Activated T-cell treated with anti-CD3 and anti-CD28 coated beads, Interleukin-2, amount 50 U/mL, for 24 hours (primary cell): ENCODE results near the gene TBC1D22A.

Experiments used
- DNase-seq: peaks from one replicate; pipeline ENCODE4 v3.0.0-alpha.2; 2020
- H3K27ac Mint-ChIP-seq: 2 replicates; pipeline ENCODE4 v1.8.0; 2020; ENCODE audit warnings: mild to moderate bottlenecking, mixed read lengths
- H3K27me3 Mint-ChIP-seq: 2 replicates; pipeline ENCODE4 v1.8.0; 2020; ENCODE audit warnings: mixed read lengths
- H3K36me3 Mint-ChIP-seq: 2 replicates; pipeline ENCODE4 v1.8.0; 2020; ENCODE audit warnings: low read depth, mixed read lengths
- H3K4me1 Mint-ChIP-seq: 2 replicates; pipeline ENCODE4 v1.8.0; 2020; ENCODE audit warnings: low read depth, mixed read lengths
- H3K4me3 Mint-ChIP-seq: 2 replicates; pipeline ENCODE4 v1.8.0; 2020; ENCODE audit warnings: mild to moderate bottlenecking, moderate library complexity, mixed read lengths
- H3K9me3 Mint-ChIP-seq: 2 replicates; pipeline ENCODE4 v1.8.0; 2020; ENCODE audit warnings: mixed read lengths

The TBC1D22A gene

GRCh38 chr22:46798041-46798365 is 35.6 kb downstream of the TBC1D22A start:
- H3K9me3 Mint-ChIP-seq = no peaks in the 10 kb centered on the region
- no peak for DNase-seq
- peaks cover 84% of the 10 kb centered on the region for H3K36me3 Mint-ChIP-seq
- peak overlapping the region; percentile 83 for H3K27ac Mint-ChIP-seq
- no peak overlapping the region for H3K4me3 Mint-ChIP-seq
- H3K4me1 Mint-ChIP-seq = peaks cover 25% of the 10 kb centered on the region
- no peaks in the 10 kb centered on the region for H3K27me3 Mint-ChIP-seq

DNA sequence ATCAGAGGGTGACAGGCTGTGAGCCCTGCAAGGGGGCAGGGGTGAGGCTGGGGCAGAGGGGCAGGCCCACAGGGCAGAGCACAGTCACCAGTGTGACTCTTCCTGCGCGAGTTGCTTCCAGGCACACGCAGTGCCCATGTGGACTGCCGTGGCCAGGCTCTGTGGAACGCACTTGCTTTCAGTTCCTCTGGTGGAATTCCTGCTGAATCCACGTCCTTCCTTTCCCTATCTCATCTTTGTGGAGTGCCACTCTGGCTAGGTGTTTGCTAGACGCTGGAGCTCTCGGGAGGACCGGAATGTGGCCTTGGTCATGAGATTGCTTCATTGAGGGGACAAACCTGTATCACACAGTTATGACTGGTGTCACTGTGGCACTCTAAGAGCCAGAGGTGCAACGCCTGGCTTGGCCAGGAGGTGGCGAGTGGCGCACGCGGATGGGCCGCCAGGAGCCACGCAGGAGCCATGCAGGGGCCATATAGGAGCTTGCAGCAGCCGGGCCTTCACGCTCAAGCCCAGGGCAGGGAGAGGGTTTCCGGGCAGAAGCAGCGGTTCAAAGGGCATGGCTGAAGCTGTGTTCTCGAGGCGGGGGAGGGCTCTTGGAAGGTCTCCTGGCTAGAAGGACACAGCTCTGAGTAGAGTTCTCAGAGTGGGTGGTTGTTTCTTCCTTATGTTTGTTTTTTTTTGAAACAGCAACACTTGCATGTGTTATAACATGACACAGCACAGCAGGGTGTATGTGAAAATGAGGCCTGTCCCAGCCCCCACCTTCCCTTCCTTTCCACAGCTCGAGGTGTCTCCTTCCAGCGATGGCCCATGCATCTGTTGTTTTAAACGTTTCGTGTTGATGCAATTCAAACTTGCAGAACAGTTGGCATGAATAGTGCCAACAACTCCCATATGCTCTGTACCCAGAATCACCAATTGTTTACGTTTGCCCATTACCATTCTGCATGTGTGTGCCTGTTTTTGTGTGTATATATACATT is 36.2 kb downstream of the TBC1D22A start:
- DNase-seq = peak; percentile 88
- Mint-ChIP-seq H3K27ac (peak overlapping the region; percentile 83), H3K9me3 (no peaks in the 10 kb centered on the region), H3K4me3 (no peak overlapping the region), H3K4me1 (peaks cover 28% of the 10 kb centered on the region), H3K36me3 (peaks cover 83% of the 10 kb centered on the region), H3K27me3 (no peaks in the 10 kb centered on the region)

- Mint-ChIP-seq H3K27ac (peak overlapping the region; percentile 32), H3K4me3 (no peak overlapping the region), H3K36me3 (peaks cover 82% of the 10 kb centered on the region), H3K9me3 (no peaks in the 10 kb centered on the region), H3K4me1 (peaks cover 32% of the 10 kb centered on the region), H3K27me3 (no peaks in the 10 kb centered on the region)
- no peak for DNase-seq
Observed at GRCh38 chr22:46799626-46800025, 37.2 kb downstream of the TBC1D22A start.

GRCh38 chr22:46800102-46800857 is 37.8 kb downstream of the TBC1D22A start:
- no peak for DNase-seq
- H3K27me3 Mint-ChIP-seq = no peaks in the 10 kb centered on the region
- H3K27ac Mint-ChIP-seq = peak overlapping the region; percentile 28
- no peaks in the 10 kb centered on the region for H3K9me3 Mint-ChIP-seq
- no peak overlapping the region for H3K4me3 Mint-ChIP-seq
- H3K4me1 Mint-ChIP-seq = peaks cover 36% of the 10 kb centered on the region
- peaks cover 82% of the 10 kb centered on the region for H3K36me3 Mint-ChIP-seq

GRCh38 chr22:46801331-46801811 is 38.9 kb downstream of the TBC1D22A start:
- H3K4me1 Mint-ChIP-seq = peaks cover 42% of the 10 kb centered on the region
- no peaks in the 10 kb centered on the region for H3K9me3 Mint-ChIP-seq
- DNase-seq = no peak
- no peak overlapping the region for H3K27ac Mint-ChIP-seq
- H3K36me3 Mint-ChIP-seq = peaks cover 83% of the 10 kb centered on the region
- H3K27me3 Mint-ChIP-seq = no peaks in the 10 kb centered on the region
- no peak overlapping the region for H3K4me3 Mint-ChIP-seq

GRCh38 chr22:46801826-46802607 is 39.6 kb downstream of the TBC1D22A start:
- peaks cover 87% of the 10 kb centered on the region for H3K36me3 Mint-ChIP-seq
- H3K27me3 Mint-ChIP-seq = no peaks in the 10 kb centered on the region
- peaks cover 48% of the 10 kb centered on the region for H3K4me1 Mint-ChIP-seq
- peak overlapping the region; percentile 13 for H3K27ac Mint-ChIP-seq
- H3K9me3 Mint-ChIP-seq = no peaks in the 10 kb centered on the region
- no peak for DNase-seq
- no peak overlapping the region for H3K4me3 Mint-ChIP-seq

DNA sequence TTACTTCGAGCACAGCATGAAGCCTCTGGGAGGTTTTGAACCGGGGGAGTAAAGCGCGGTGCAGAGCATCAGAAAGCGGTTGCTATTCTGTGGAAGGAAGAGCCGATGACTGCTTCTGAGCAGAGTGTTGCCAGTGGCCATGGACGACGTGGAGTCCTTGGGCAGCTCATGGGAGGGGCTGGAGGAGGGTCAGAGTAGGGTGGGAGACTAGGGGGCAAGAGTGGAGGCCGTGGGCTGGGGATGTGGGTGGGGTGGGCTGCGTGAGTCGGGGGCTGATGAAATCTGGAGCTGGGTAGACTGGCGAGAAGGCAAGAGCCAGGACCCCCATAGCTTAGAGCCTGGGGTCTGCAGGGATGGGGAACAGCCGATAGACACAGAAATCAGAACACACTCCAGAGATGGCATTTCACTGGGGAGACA is 40.2 kb downstream of the TBC1D22A start:
- H3K36me3 Mint-ChIP-seq = peaks cover 87% of the 10 kb centered on the region
- H3K27ac Mint-ChIP-seq = peak overlapping the region; percentile 6
- no peaks in the 10 kb centered on the region for H3K9me3 Mint-ChIP-seq
- DNase-seq = no peak
- no peak overlapping the region for H3K4me3 Mint-ChIP-seq
- no peaks in the 10 kb centered on the region for H3K27me3 Mint-ChIP-seq
- H3K4me1 Mint-ChIP-seq = peaks cover 51% of the 10 kb centered on the region

GRCh38 chr22:46803031-46803880 is 40.8 kb downstream of the TBC1D22A start:
- peak; percentile 81 for DNase-seq
- Mint-ChIP-seq H3K36me3 (peaks cover 83% of the 10 kb centered on the region), H3K27me3 (no peaks in the 10 kb centered on the region), H3K4me1 (peaks cover 49% of the 10 kb centered on the region), H3K9me3 (no peaks in the 10 kb centered on the region), H3K4me3 (peak overlapping the region; percentile 16), H3K27ac (peak overlapping the region; percentile 59)

DNA sequence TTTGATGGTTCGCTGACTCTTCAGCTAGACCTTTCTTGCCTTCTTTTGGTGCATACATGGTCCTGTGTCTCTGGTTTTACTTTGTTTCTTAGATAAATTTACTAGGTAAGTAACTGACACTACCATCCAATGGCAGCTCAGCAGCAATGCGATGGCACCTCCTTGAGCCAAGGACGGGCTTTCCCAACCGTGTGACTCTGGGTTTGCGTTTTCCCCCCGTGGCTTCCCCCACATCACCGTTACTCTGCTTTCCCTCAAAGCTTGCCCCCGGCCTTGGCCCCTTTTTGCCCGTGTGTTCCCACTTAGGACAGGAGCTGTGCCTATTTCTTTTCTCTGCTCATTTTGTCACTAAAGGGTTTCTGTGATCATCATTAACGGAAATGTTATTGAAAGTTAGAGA is 41.5 kb downstream of the TBC1D22A start:
- H3K36me3 Mint-ChIP-seq = peaks cover 79% of the 10 kb centered on the region
- peaks cover 43% of the 10 kb centered on the region for H3K4me1 Mint-ChIP-seq
- no peak for DNase-seq
- H3K27me3 Mint-ChIP-seq = no peaks in the 10 kb centered on the region
- H3K27ac Mint-ChIP-seq = no peak overlapping the region
- H3K4me3 Mint-ChIP-seq = no peak overlapping the region
- no peaks in the 10 kb centered on the region for H3K9me3 Mint-ChIP-seq

- no peak overlapping the region for H3K4me3 Mint-ChIP-seq
- H3K9me3 Mint-ChIP-seq = no peaks in the 10 kb centered on the region
- DNase-seq = no peak
- H3K4me1 Mint-ChIP-seq = peaks cover 47% of the 10 kb centered on the region
- peaks cover 77% of the 10 kb centered on the region for H3K36me3 Mint-ChIP-seq
- peak overlapping the region; percentile 36 for H3K27ac Mint-ChIP-seq
- H3K27me3 Mint-ChIP-seq = no peaks in the 10 kb centered on the region
Observed at GRCh38 chr22:46806794-46807193, 44.3 kb downstream of the TBC1D22A start.

DNA sequence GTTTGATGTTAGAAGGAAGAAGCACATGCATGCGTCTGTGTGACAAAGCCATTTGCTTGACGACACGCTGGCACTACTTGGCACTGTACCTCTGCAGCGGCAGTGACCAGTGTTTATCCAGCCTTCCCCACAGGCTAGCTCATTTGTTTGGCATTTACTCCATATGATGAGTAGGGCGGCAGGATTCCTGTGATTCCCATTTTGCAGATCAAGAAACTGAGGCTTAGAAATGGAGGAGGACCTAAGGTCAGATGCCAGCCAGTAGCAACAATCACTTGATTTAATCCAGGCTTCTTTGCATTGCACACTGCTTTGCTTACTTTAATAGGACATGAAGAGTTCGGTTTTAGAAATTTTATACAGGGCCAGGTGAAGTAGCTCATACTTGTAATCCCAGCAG is 45.0 kb downstream of the TBC1D22A start:
- no peak for DNase-seq
- Mint-ChIP-seq H3K4me1 (peaks cover 41% of the 10 kb centered on the region), H3K9me3 (no peaks in the 10 kb centered on the region), H3K36me3 (peaks cover 72% of the 10 kb centered on the region), H3K4me3 (no peak overlapping the region), H3K27ac (no peak overlapping the region), H3K27me3 (no peaks in the 10 kb centered on the region)

DNA sequence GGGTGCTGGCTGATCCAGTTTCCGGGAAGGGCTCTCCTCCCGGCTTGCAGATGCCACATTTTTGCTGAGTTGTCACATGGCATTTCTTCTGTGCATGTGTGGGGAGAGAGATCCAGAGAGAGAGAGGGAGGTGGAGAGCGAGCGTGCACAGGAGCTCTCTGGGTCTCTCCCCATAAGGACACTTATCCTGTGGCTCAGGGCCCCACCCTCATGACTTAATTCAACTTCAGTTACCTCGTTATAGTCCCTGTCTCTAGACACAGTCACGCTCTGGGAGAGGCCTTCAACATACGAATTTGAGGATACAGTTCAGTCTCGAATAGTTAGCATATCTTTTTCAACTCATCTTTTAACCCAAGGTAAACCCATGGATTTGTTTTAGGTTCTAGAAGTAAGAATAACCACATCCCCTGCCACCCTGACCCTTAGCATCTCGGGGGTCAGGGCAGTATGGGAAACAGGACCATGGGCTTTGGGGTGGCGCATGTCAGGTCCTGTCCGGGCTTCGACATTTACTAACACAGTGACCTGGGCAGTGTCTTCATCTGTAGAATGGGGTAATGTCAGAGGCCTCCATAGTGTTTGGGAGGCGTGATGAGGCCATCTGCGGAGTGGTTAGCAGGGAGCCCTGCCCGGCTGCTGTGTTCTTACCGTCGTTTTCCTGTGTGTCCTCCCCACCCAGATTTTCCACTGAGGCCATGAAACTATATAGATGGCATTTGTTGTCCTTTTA is 46.9 kb downstream of the TBC1D22A start:
- no peaks in the 10 kb centered on the region for H3K9me3 Mint-ChIP-seq
- H3K27ac Mint-ChIP-seq = no peak overlapping the region
- no peak overlapping the region for H3K4me3 Mint-ChIP-seq
- peaks cover 72% of the 10 kb centered on the region for H3K36me3 Mint-ChIP-seq
- H3K4me1 Mint-ChIP-seq = peaks cover 30% of the 10 kb centered on the region
- no peak for DNase-seq
- H3K27me3 Mint-ChIP-seq = no peaks in the 10 kb centered on the region
